ENCODE data around the gene CAPN11.

CAPN11 gene

DNA sequence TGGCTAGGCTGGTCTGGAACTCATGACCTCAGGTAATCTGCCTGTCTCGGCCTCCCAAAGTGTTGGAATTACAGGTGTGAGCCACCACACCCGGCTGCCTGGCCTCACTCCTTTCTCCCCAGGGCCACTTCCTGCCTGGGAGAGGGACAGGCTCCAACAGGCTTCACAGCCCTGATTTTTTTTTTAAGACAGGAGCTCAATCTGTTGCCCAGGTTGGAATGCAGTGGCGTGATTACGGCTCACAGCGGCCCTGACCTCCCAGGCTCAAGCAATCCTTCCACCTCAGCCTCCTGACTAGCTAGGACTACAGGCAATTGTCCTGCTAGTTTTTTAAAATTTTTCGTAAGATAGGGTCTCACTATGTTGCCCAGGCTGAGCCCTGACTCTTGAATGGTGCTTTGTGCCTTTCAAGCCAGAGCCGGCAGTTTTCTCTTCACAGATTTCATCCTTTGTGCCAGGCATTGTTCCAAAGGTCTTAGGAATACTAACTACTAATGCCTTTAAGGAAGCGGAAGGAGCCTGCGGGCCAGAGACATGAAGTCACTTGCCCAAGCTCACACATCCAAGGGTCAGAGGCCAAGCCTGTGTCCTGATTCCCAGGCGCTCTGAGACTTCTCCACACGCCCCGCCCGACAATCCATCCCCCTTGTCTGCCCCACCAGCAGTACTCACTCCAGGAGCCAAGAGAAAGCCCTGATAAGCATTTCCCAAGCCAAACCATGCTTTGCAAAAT is 19.2 kb downstream of the CAPN11 start:
- H3K4me3 ChIP-seq (ENCODE audit: low read depth, low read length), result no peak overlapping the region
- CTCF ChIA-PET, result interaction anchor here (0.6 to 4.1 kb wide), 6 partner anchors 13 to 81 kb away, joined by 3 to 35 read pairs (median 4); no protein-coding TSS in a partner anchor

GRCh38 chr6:44178424-44179071 is 19.9 kb downstream of the CAPN11 start:
- H3K27ac ChIP-seq (ENCODE audit: extremely low read depth, low read depth, low read length), result no peak overlapping the region
- H3K9me3 ChIP-seq (ENCODE audit: control insufficient read depth, insufficient read depth, low read depth, low read length), result no peaks in the 10 kb centered on the region
- no peaks in the 10 kb centered on the region for H3K4me1 ChIP-seq (ENCODE audit: control insufficient read depth, insufficient read depth, low read length)
- H3K36me3 ChIP-seq (ENCODE audit: control insufficient read depth in 2 of 2, insufficient read depth in 1 of 2, low read length in 2 of 2), result no peaks in the 10 kb centered on the region
- TF ChIP-seq ZFP37 (tag by site-specific recombination; IDR thresholded peaks at IDR 0.05) (no peak), ZNF121 (tag by site-specific recombination; IDR thresholded peaks at IDR 0.05) (peak; percentile 48; the same call in 1 of the 2 replicates)
- ChIA-PET POLR2A (interaction anchor here (0.7 to 1.6 kb wide), 4 partner anchors 41 to 78 kb away, joined by 3 read pairs; partner anchors contain the start of gene HSP90AB1), CTCF (interaction anchor here (0.6 to 1.9 kb wide), 4 partner anchors 13 to 570 kb away, joined by 3 to 7 read pairs (median 4); no protein-coding TSS in a partner anchor)
- H3K4me3 ChIP-seq (ENCODE audit: low read depth, low read length), result no peak overlapping the region

More for the DNA sequence above, 19.2 kb downstream of the CAPN11 start:
- H3K9me3 ChIP-seq (ENCODE audit: control insufficient read depth, insufficient read depth, low read depth, low read length), result no peaks in the 10 kb centered on the region
- POLR2A ChIA-PET, result interaction anchor here (1.5 to 1.6 kb wide), 2 partner anchors 41 to 69 kb away, joined by 3 to 5 read pairs; partner anchors contain the start of gene HSP90AB1
- H3K4me1 ChIP-seq (ENCODE audit: control insufficient read depth, insufficient read depth, low read length), result no peaks in the 10 kb centered on the region
- TF ChIP-seq, protein P1, sequence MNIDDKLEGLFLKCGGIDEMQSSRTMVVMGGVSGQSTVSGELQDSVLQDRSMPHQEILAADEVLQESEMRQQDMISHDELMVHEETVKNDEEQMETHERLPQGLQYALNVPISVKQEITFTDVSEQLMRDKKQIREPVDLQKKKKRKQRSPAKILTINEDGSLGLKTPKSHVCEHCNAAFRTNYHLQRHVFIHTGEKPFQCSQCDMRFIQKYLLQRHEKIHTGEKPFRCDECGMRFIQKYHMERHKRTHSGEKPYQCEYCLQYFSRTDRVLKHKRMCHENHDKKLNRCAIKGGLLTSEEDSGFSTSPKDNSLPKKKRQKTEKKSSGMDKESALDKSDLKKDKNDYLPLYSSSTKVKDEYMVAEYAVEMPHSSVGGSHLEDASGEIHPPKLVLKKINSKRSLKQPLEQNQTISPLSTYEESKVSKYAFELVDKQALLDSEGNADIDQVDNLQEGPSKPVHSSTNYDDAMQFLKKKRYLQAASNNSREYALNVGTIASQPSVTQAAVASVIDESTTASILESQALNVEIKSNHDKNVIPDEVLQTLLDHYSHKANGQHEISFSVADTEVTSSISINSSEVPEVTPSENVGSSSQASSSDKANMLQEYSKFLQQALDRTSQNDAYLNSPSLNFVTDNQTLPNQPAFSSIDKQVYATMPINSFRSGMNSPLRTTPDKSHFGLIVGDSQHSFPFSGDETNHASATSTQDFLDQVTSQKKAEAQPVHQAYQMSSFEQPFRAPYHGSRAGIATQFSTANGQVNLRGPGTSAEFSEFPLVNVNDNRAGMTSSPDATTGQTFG (tag by site-specific recombination; IDR thresholded peaks at IDR 0.05; ENCODE audit: borderline replicate concordance), result no peak
- TF ChIP-seq, protein P2, sequence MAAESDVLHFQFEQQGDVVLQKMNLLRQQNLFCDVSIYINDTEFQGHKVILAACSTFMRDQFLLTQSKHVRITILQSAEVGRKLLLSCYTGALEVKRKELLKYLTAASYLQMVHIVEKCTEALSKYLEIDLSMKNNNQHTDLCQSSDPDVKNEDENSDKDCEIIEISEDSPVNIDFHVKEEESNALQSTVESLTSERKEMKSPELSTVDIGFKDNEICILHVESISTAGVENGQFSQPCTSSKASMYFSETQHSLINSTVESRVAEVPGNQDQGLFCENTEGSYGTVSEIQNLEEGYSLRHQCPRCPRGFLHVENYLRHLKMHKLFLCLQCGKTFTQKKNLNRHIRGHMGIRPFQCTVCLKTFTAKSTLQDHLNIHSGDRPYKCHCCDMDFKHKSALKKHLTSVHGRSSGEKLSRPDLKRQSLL (tag by site-specific recombination; IDR thresholded peaks at IDR 0.05), result no peak
- TF ChIP-seq ZNF843 (tag by site-specific recombination; IDR thresholded peaks at IDR 0.05) (no peak), CTCF (tag by site-specific recombination; IDR thresholded peaks at IDR 0.05) (no peak), HOXC10 (CRISPR knock-in tag; IDR thresholded peaks at IDR 0.05) (no peak), ZNF112 (tag by site-specific recombination; IDR thresholded peaks at IDR 0.05) (no peak), ZNF214 (tag by site-specific recombination; IDR thresholded peaks at IDR 0.05; ENCODE audit: borderline replicate concordance) (no peak), ZNF366 (tag by site-specific recombination; conservative IDR thresholded peaks at IDR 0.05) (no peak), ZNF791 (tag by site-specific recombination; IDR thresholded peaks at IDR 0.05) (no peak), ZSCAN23 (tag by site-specific recombination; IDR thresholded peaks at IDR 0.05) (no peak), ZNF16 (tag by site-specific recombination; IDR thresholded peaks at IDR 0.05; ENCODE audit: low read depth) (no peak), ZNF37A (tag by site-specific recombination; IDR thresholded peaks at IDR 0.05) (no peak), ZNF274 (IDR thresholded peaks at IDR 0.05; ENCODE audit: low read length) (no peak), ZNF274 (tag by site-specific recombination; IDR thresholded peaks at IDR 0.05; ENCODE audit: borderline replicate concordance) (no peak)
- H3K36me3 ChIP-seq (ENCODE audit: control insufficient read depth in 2 of 2, insufficient read depth in 1 of 2, low read length in 2 of 2), result no peaks in the 10 kb centered on the region
- no peak overlapping the region for H3K27ac ChIP-seq (ENCODE audit: extremely low read depth, low read depth, low read length)

All from HEK293 (cell line).